WI38 (cell line): ENCODE data around the gene RAE1.
A peak's percentile ranks its signal among the peaks of the same experiment; 100 is the strongest.

Experiments used
- H3K4me3 ChIP-seq: 2 replicates; pipeline ENCODE4 v1.5.1; 2011; ENCODE audit warnings: low read depth, mild to moderate bottlenecking, control low read depth, low read length
- CTCF ChIP-seq: IDR thresholded peaks from 2 replicates; pipeline ENCODE4 v1.5.1; 2012; ENCODE audit warnings: low read depth, mild to moderate bottlenecking, control low read depth, low read length

RAE1 gene, protein sequence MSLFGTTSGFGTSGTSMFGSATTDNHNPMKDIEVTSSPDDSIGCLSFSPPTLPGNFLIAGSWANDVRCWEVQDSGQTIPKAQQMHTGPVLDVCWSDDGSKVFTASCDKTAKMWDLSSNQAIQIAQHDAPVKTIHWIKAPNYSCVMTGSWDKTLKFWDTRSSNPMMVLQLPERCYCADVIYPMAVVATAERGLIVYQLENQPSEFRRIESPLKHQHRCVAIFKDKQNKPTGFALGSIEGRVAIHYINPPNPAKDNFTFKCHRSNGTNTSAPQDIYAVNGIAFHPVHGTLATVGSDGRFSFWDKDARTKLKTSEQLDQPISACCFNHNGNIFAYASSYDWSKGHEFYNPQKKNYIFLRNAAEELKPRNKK

GRCh38 chr20:57351042-57351783 lies at the start of gene RAE1:
RAE1 (plus strand) TSS chr20:57351255; CDS start chr20:57354039, 2,784 bp downstream.
- peak within 1 kb of the TSS; percentile 99 for H3K4me3 ChIP-seq
- TF ChIP-seq CTCF = no peak

GRCh38 chr20:57306747-57307146 lies 44.3 kb upstream of the RAE1 start:
- TF ChIP-seq CTCF = no peak
- H3K4me3 ChIP-seq = no peak overlapping the region

- H3K4me3 ChIP-seq = no peak overlapping the region
- no peak for TF ChIP-seq CTCF
Measured at GRCh38 chr20:57308451-57309271, 42.4 kb upstream of the RAE1 start.

DNA sequence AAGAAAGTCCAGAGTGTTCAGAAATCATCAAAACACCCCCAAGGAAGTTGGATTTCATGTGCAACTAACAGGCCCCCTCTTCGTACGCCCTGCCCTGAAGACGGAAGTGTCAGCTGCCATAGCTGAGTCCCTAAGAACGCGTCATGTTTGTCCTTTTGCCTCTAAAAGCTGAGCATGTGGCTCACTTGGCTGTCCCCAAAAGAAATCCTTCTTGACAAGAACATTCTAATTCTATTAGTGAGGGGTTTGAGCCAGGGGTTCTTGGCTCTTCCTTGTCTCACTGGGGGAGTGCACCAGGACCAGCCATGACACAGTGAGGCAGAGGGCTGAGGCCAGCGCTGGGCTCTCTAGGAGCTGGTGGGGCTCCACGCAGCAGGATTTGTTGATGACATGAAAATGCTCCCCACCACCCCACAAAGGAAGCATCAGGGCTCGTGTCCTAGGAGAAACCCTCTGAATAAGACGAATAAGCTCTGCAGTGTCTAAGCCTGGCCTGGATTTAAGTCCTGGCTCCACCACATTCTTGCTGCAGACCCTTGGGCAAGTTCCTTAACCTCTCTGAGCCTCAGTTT lies 41.4 kb upstream of the RAE1 start:
- no peak overlapping the region for H3K4me3 ChIP-seq

DNA sequence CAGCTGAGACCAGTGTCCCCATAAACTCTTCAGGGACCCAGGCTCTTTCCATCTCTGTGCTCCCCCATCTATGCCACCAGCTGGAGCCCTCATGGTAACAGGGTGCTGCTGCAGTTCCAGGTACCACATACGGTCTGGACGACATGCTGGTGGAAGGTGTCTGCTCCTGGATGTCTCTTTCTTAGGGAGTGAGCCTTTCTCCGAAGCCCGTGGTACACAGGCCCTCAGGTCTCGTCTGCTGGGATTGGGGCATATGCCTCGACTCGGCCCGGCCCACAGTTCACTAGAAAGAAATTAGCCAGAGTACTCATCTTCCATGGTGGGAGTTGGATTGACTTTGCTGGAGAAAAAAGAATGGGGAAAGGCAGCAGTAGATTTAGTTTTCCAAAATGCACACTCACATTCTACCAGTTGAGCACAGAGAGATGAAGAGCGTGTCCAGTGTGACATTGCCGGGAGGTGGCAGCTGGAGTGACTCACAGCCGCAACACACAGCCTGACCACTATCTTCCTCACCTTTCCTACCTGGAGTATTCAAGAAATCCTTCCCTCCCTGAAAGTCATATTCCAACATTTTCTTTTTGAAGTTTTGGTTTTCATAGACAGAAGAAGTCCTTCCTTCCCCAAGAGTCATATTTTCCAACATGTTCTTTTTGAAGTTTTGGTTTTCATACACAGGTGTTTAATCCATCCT lies 40.1 kb upstream of the RAE1 start:
- no peak for TF ChIP-seq CTCF
- H3K4me3 ChIP-seq = no peak overlapping the region

More for the DNA sequence above, 41.4 kb upstream of the RAE1 start:
- no peak for TF ChIP-seq CTCF

GRCh38 chr20:57312138-57312537 lies 38.9 kb upstream of the RAE1 start:
- H3K4me3 ChIP-seq = no peak overlapping the region
- no peak for TF ChIP-seq CTCF
